GM19395 (cell line): ENCODE measurements around the gene MERTK.
"Not testable (repeated sequence)": the region's sequence is repeated elsewhere in the genome, so short reads cannot be mapped to it uniquely, and the experiment has no call there.

Source experiments
- ATAC-seq: cut with Tn5 transposase; IDR thresholded peaks from one replicate; pipeline ENCODE4 v1.9.1; 2021; ENCODE audit warnings: mild to moderate bottlenecking, moderate library complexity; ENCODE audit not compliant: unreplicated experiment

The MERTK gene

DNA sequence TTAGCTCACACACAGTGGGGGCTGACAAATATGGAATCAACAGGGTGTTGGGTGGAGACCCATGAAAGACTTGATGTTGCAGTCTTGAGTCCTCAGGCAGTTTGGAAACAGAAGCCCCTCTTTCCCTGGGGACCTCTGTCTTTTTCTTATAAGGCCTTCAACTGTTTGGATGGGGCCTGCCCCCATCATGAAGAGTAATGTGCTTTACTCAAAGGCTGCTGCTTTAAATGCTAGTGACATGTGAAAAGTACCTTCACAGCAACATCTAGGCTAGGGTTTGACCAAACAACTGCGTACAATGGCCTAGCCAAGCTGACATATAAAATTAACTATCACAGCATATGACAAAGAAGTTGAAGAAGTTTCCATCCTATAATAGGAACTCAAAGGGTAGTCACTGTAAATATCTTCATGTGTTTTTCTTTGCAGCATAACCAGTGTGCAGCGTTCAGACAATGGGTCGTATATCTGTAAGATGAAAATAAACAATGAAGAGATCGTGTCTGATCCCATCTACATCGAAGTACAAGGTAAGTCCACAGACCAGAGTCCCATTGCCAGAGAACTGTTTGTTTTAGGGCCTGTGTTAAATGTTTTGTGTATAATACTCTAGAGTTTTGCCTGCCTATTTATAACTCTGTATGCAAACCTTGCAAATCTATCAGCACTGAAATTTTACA, 46.3 kb downstream of the MERTK start:
- ATAC-seq = no peak

DNA sequence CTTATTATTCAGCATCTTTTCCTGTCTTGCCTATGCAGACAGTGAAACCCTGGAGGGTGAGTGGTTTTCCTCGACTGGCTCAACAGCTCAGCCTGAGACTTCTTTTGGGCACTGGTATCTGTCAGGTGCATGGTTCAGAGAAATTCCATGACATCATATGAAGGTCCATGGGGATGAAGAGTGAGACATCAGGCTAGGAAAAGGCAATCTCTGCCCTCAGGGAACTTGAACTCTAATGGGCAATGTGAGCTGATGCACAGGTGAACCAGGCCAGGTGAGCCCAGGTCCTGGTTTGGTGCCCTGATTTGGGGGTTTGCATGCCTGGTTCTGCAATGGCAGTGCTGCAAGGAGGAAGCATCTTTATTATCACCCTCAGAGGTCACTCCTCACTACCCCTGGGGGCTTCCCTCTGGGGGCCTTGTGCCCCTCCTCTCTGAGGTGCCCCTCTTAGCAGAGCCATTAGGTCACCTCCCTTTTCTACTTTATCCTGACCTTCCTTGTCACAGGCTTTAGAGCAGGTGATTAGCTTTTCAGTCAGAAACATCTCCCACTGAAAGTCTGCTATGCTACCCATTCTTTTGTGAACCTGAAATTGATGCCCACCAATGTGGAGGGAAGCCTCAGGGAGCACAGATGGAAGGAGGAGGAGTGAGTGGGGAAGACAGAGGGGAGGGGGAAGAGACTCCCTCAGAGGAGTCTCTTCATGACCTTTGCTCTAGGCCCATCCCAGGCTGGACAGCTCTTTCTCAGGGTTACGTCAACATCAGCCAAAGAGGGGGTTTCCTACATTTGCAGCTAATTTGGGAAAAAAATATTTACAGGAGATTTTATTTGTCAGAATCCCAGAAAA, 47.3 kb downstream of the MERTK start:
- no peak for ATAC-seq

GRCh38 chr2:111946294-111947114, 48.1 kb downstream of the MERTK start:
- no peak for ATAC-seq

DNA sequence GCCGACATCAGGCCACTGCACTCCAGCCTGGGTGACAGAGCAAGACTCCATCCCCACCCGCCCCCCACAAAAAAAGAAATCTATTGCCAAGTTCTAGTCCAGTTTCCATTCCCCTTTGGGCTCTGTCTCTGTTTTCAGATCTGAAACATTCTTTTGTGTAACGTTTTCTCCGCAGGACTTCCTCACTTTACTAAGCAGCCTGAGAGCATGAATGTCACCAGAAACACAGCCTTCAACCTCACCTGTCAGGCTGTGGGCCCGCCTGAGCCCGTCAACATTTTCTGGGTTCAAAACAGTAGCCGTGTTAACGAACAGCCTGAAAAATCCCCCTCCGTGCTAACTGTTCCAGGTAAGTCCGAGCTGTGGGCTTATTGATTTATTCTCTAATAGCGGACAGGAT, 48.8 kb downstream of the MERTK start:
- ATAC-seq = no peak

DNA sequence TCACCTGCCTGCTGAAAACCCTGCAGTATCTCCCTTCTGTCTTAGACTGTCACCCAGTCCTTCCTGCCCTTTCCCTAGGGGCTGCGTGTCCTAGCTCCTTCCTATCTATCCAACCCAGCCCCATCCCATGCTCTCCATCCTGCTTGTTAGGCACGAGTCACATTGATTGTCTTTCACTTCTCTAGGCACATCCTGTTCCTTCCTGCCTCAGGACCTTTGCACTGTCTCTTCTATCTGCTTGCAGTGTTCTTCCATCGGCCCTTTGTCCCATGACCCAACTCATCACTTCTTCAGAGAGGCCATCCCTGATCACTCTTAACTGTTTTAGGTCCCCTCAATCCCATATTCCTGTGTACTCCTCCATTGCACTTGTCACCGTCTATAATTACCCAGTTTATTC, 50.4 kb downstream of the MERTK start:
- no peak for ATAC-seq

DNA sequence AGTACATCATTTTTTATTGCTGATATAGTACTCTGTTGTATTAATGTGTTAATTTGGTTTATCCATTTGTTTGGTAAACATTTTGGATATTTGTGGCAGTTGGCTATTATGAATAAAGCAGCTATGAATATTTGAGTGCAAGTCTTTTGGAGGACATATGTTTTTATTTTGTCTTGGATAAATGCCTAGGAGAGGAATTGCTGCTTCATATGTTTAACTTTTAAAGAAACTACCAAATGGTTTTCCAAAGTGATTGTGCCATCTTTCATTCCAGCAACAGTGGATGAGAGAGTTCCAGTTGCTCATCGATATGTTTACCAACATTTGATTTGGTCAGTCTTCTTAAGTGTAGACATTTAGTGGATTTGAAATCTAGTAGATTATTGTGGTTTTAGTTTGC, 51.8 kb downstream of the MERTK start:
- ATAC-seq = no peak

- ATAC-seq = no peak
Observed at GRCh38 chr2:111951486-111951885, 53.1 kb downstream of the MERTK start.

DNA sequence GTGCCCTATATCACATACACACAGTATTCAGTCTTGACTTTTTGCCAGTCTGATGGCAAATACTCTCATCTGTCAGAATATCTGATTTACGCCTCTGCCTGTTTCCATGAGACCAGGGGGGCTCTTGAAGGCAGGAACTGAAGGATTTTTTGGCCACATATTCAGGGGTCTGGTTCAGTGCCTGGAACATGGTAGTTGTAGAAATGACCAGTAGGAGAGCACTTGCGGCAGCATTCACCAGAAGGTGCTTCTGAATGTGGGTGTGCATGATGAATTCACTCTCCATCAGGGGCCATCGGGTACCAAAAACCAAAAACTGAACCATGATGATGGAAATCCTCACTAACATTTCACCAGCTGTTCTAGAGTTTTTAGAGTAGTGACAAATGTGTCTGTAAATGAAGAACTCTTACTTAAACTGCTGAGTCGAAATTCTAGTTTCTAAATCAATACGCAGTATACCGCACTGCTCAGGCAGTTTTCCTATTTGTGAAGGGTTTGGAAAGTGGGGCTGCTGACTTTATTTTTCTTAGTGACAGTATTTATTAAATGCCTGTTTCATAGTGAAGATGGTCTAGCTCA, 54.6 kb downstream of the MERTK start:
- no peak for ATAC-seq

DNA sequence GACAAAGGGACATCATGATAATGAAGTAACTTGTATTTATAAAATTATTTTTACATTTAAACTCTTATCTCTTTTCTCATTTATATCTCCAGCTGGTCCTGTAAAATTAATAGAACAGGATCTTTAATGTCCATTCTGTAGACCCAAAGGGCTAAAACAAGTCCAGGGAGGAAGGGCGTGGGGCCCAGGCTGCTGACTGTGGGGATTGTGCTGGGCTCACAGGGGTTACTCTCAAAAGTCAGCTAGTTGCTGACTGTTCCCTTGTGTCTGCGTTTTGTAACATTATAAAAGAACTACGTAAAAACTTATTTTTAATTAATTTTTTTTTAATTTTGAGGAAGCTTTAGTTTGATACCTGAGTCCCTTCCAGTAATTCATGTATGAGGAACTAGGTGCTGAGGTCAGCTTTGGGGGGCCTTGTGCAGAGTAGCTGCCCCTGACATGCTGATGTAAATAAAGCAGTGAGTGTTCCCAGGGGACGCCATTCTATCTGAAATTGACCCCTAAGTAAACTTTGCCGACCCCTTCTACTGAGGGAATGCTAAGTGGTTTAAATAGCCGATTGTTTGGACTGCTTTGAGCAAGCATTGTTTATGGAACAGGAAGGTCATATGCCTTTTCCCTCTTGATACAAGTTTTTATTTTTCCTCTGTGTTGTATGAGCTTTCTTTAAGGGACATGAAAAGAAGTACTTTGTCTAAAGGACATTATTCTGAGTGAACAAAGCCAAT, 56.4 kb downstream of the MERTK start:
- no peak for ATAC-seq

- no peak for ATAC-seq
Observed at GRCh38 chr2:111957872-111958354, 59.5 kb downstream of the MERTK start.

DNA sequence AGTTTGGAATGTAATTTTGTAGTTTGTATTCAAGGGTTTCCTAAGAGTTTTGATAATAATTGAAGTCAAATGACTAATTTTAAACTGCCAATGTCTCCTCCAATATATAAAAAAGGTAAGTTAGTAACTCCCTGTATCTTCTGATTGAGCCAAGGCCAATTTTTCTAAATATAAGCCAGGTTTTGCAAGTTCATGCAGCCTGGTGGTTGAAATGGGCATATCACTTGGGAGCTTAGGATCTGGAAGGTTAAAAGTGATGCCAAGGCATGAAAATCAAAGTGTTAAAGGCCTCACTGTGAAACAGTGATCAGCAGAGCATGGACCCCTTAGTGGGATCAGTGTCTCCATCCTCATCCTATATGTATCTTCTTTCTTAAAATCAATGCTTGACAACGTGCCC, 60.5 kb downstream of the MERTK start:
- ATAC-seq = no peak

GRCh38 chr2:111961663-111962062, 63.3 kb downstream of the MERTK start:
- ATAC-seq = no peak

DNA sequence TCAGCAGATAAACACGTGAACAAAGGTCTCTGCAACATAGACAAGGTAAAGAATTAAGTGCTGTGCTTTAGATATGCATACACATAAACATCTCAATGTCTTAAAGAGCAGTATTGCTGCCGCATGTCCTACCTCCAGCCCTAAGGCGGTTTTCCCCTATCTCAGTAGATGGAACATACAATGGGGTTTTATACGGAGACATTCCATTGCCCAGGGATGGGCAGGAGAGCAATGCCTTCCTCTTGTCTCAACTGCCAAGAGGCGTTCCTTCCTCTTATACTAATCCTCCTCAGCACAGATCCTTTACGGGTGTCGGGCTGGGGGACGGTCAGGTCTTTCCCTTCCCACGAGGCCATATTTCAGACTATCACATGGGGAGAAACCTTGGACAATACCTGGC, 64.7 kb downstream of the MERTK start:
- not testable (repeated sequence) for ATAC-seq

DNA sequence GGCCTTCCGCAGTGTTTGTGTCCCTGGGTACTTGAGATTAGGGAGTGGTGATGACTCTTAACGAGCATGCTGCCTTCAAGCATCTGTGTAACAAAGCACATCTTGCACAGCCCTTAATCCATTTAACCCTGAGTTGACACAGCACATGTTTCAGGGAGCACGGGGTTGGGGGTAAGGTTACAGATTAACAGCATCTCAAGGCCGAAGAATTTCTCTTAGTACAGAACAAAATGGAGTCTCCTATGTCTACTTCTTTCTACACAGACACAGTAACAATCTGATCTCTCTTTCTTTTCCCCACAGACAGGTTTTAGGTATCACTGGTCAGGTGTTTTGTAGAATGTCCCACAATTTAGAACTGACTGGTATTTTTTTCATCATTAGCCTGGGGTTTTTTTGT, 65.1 kb downstream of the MERTK start:
- ATAC-seq = not testable (repeated sequence)

GRCh38 chr2:111965062-111965461, 66.7 kb downstream of the MERTK start:
- ATAC-seq = no peak

- no peak for ATAC-seq
Observed at GRCh38 chr2:111966241-111966640, 67.8 kb downstream of the MERTK start.

DNA sequence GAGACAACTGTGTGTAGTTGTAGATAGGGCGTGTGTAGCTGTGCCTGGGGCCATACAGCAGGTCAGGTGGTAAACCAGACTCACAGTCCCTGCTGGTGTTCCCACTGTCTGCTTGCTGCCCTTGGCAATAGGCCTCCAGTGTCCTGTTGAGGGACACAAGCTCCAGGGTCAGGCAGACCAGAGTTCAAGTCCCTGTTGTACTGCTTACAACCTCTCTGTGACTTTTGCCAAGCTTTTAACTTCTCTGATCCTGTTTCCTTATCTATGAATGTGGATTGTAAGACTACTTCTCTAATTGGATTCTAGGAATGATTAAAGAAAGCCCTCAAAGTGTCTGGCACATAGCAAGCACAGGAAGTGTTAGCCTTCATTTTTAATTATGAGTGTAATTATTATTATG, 68.6 kb downstream of the MERTK start:
- ATAC-seq = no peak

- no peak for ATAC-seq
Observed at GRCh38 chr2:111970453-111970852, 72.0 kb downstream of the MERTK start.

DNA sequence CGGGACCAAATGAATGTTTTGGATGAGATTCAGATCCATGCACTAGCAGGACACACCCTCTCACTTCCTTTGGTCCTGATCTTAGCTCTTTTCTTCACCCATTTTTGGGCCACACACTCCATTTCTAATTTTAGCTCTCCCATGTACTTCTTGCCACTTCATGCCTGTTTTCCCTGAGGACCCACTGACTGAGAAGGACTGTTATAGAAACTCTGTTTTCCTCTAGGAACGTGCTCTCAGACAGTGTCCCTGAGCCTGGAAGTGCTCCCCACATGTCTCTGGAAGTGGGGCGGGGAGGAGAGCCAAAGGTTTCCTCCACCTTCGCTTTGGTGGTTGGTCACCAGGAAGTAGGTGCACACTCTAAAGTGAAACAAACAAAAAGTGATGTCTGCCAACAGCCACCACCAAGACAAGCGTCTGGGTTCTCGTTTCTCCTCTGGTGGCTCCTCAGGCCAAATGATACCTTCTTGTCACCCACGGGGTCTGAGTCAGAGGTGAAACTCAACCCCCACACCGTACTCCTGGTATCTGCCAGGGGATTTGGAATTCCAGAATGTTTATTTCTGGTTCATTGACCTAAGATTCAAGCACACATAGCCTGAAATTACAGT, 74.7 kb downstream of the MERTK start:
- no peak for ATAC-seq

DNA sequence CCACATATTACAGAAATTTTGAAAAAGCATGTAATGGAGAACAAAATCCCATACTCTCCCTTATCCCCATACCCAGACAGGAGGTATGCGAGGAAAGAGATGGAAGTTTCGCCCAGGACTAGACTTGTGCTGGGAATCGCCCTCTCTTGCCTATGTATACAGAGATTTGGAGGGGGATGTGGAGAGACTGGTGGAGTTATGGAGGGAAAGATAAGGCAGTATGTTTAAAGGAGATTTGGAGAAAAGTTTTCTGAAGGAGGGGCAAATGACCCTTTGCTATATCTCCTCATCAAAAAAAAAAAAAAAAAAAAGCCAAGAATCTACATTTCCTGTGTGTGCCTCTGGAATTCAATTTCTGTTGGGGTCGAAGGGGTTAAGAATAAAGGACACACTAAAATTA, 75.3 kb downstream of the MERTK start:
- ATAC-seq = no peak
